B cell (primary cell): Measurements from ENCODE around the gene SPATA7. TPM values are rescaled to one million over a fixed set of nuclear protein-coding genes. Genes with fewer than 3 reads are reported as not detected.

ENCODE experiments used
- ATAC-seq: fragments of 200-7000 bp; cut with Tn5 transposase; one replicate; pipeline ENCODE4 v1.10.0; 2021; ENCODE audit warnings: low read depth, mild to moderate bottlenecking, moderate number of reproducible peaks, moderate library complexity
- CTCF ChIA-PET: fragments of 350-600 bp; sonication (Branson Sonifier 250); formaldehyde crosslinking; loops from one replicate; lab custom pipeline; 2021; ENCODE audit warnings: antibody characterized with exemption, inconsistent platforms; lab: Charles Lee
- POLR2A ChIA-PET: fragments of 350-600 bp; sonication (Branson Sonifier 250); formaldehyde crosslinking; loops from one replicate; lab custom pipeline; 2021; ENCODE audit warnings: antibody characterized with exemption; lab: Charles Lee
- DNase-seq: peaks from one replicate; pipeline ENCODE4 v3.0.0; 2013
- H2AFZ ChIP-seq: 2 replicates; pipeline ENCODE4 v1.6.1; 2012; ENCODE audit warnings: mild to moderate bottlenecking, low read depth, low read length; ENCODE audit not compliant: insufficient read depth, poor library complexity, severe bottlenecking
- H3K27ac ChIP-seq, 2 donors: 1 replicate in 1 of 2; 2 replicates in 1 of 2; pipeline ENCODE4 v1.5.1; 2012 to 2013; ENCODE audit warnings: low read length in 2 of 2, mild to moderate bottlenecking in 2 of 2, moderate library complexity in 1 of 2
- H3K27me3 ChIP-seq, 4 experiments: fragments of 200-600 bp in 1 of 4; sonication (generic) in 1 of 4; replicated peaks in 1 of 4; 1 replicate in 2 of 4; 2 replicates in 2 of 4; pipeline versions ENCODE4 v1.6.1 to v1.7.0; 2013 to 2016; ENCODE audit warnings: low read length in 3 of 4, mild to moderate bottlenecking in 2 of 4, mixed read lengths in 1 of 4, moderate library complexity in 1 of 4; ENCODE audit not compliant: insufficient read depth in 4 of 4, control insufficient read depth in 3 of 4; ENCODE audit errors: control extremely low read depth in 1 of 4
- H3K36me3 ChIP-seq, 2 experiments: replicated peaks in 1 of 2; 1 replicate in 1 of 2; 2 replicates in 1 of 2; pipeline versions ENCODE4 v1.6.1 to v1.7.1; 2013; ENCODE audit warnings: low read length in 1 of 2; ENCODE audit not compliant: insufficient read depth in 2 of 2, control insufficient read depth in 1 of 2; ENCODE audit errors: control extremely low read depth in 1 of 2, extremely low read depth in 1 of 2
- H3K4me1 ChIP-seq, 2 donors: fragments of 200-600 bp in 1 of 2; sonication (generic) in 1 of 2; 1 replicate in 1 of 2; 2 replicates in 1 of 2; pipeline versions ENCODE4 v1.5.1 to v1.6.1; 2013 to 2017; ENCODE audit warnings: low read length in 2 of 2; ENCODE audit not compliant: control insufficient read depth in 2 of 2, insufficient read depth in 2 of 2
- H3K4me2 ChIP-seq: replicated peaks from 2 replicates; pipeline ENCODE3; 2012; ENCODE audit warnings: mild to moderate bottlenecking, low read depth, low read length; ENCODE audit not compliant: poor library complexity, severe bottlenecking
- H3K4me3 ChIP-seq, 5 experiments: fragments of 200-600 bp in 1 of 5; sonication (generic) in 1 of 5; 1 replicate in 3 of 5; 2 replicates in 2 of 5; pipeline versions ENCODE4 v1.5.1 to v1.7.0; 2011 to 2016; ENCODE audit warnings: low read length in 4 of 5, mild to moderate bottlenecking in 4 of 5, low read depth in 2 of 5, control low read depth in 1 of 5, moderate library complexity in 1 of 5; ENCODE audit not compliant: insufficient read depth in 1 of 5; ENCODE audit errors: control extremely low read depth in 1 of 5, extremely low read depth in 1 of 5
- H3K79me2 ChIP-seq: fragments of 200-600 bp; sonication (generic); one replicate; pipeline ENCODE4 v1.6.0; 2016; ENCODE audit warnings: low read length; ENCODE audit not compliant: control insufficient read depth, insufficient read depth
- H3K9ac ChIP-seq: fragments of 200-600 bp; sonication (generic); 2 replicates; pipeline ENCODE4 v1.6.1; 2017; ENCODE audit warnings: mild to moderate bottlenecking, low read length, moderate library complexity
- H3K9me3 ChIP-seq, 3 donors: one replicate each; pipeline versions ENCODE4 v1.6.1 to v1.7.1; 2013; ENCODE audit warnings: low read length in 2 of 3; ENCODE audit not compliant: control insufficient read depth in 2 of 3, insufficient read depth in 1 of 3; ENCODE audit errors: control extremely low read depth in 1 of 3
- H4K20me1 ChIP-seq: 2 replicates; pipeline ENCODE4 v1.6.0; 2012; ENCODE audit warnings: mild to moderate bottlenecking, low read length; ENCODE audit not compliant: insufficient read depth, control insufficient read depth, poor library complexity, severe bottlenecking
- H3K27ac Mint-ChIP-seq: one replicate; pipeline ENCODE4 v1.8.0; 2021; ENCODE audit warnings: mixed read lengths
- H3K27me3 Mint-ChIP-seq: one replicate; pipeline ENCODE4 v1.8.0; 2021; ENCODE audit warnings: mixed read lengths
- H3K4me1 Mint-ChIP-seq: one replicate; pipeline ENCODE4 v1.8.0; 2021; ENCODE audit warnings: mixed read lengths
- H3K4me3 Mint-ChIP-seq: one replicate; pipeline ENCODE4 v1.8.0; 2021; ENCODE audit warnings: mixed read lengths
- H3K9me3 Mint-ChIP-seq: one replicate; pipeline ENCODE4 v1.8.0; 2022; ENCODE audit warnings: mixed read lengths; ENCODE audit not compliant: insufficient read depth
- CTCF ChIP-seq: fragments of 200-600 bp; IDR thresholded peaks from one replicate; pipeline ENCODE4 v1.8.0; 2022; ENCODE audit warnings: antibody characterized with exemption, mild to moderate bottlenecking
- EZH2 ChIP-seq: IDR thresholded peaks from 2 replicates; pipeline ENCODE4 v1.6.1; 2012; ENCODE audit warnings: borderline replicate concordance, low read depth, mild to moderate bottlenecking, moderate library complexity, low read length; ENCODE audit not compliant: insufficient read depth, poor library complexity, severe bottlenecking
- WGBS: methylation state at CpG from one replicate; pipeline ENCODE4 v1.1.5; 2013; ENCODE audit warnings: missing lambda C conversion rate; ENCODE audit not compliant: insufficient coverage; 5-methylcytosine and 5-hydroxymethylcytosine counted together
- intact Hi-C: fragments of 100-400 bp; cut with micrococcal nuclease; formaldehyde crosslinking; loops from one replicate; pipeline ENCODE4 v1.10.0; 2022
- polyA plus RNA-seq: library from polyadenylated mRNA; depleted of rRNA; stranded (reverse); fragments of >200 nt; gene quantifications from 2 replicates; pipeline ENCODE4 v1.2.3, GENCODE V29; 2012
- total RNA-seq, 2 donors: library from RNA; stranded (reverse); fragments of 120-200 nt in 1 of 2; gene quantifications; 1 replicate in 1 of 2; 2 replicates in 1 of 2; pipeline versions ENCODE4 v1.2.3 to v1.2.4, GENCODE V29; 2013 to 2022

SPATA7 gene
- total and polyA plus RNA-seq, 2 donors (not counting 1 experiment from before 2014, with no cell fraction given): 0.86 to 3.2 TPM

- H2AFZ ChIP-seq: no peak overlapping the region
- H3K27me3 Mint-ChIP-seq: peaks cover 23% of the 10 kb centered on the region
- no peaks in the 10 kb centered on the region for H3K9me3 Mint-ChIP-seq
- peaks cover 0 to 10% (median 0%) of the 10 kb centered on the region in 3 donors for H3K9me3 ChIP-seq
- no peak overlapping the region for H3K27ac Mint-ChIP-seq
- DNase-seq: no peak
- peaks cover 0 to 6% (median 1%) of the 10 kb centered on the region in 4 experiments for H3K27me3 ChIP-seq
- no peak for TF ChIP-seq CTCF
- ChIA-PET POLR2A (no interaction called here), CTCF (interaction anchor here (0.7 to 1.0 kb wide), 3 partner anchors 10 to 15 kb away, joined by 3 read pairs; no protein-coding TSS in a partner anchor)
- H3K4me3 ChIP-seq: no peak overlapping the region
- WGBS: no CpG with 5 or more reads among the region's 2 CpGs
- H3K27ac ChIP-seq: no peak overlapping the region
- intact Hi-C loops: no loop called here
- no peaks in the 10 kb centered on the region for H3K36me3 ChIP-seq
- H3K4me1 ChIP-seq: no peaks in the 10 kb centered on the region
- no peak for ATAC-seq
- H3K4me2 ChIP-seq: no peak overlapping the region
- H3K4me1 Mint-ChIP-seq: no peaks in the 10 kb centered on the region
- H4K20me1 ChIP-seq: no peaks in the 10 kb centered on the region
- H3K4me3 Mint-ChIP-seq: no peak overlapping the region
- H3K79me2 ChIP-seq: no peaks in the 10 kb centered on the region
- H3K9ac ChIP-seq: no peak overlapping the region
These were observed 95.6 kb downstream of the SPATA7 start for GRCh38 chr14:88481059-88481458.

DNA sequence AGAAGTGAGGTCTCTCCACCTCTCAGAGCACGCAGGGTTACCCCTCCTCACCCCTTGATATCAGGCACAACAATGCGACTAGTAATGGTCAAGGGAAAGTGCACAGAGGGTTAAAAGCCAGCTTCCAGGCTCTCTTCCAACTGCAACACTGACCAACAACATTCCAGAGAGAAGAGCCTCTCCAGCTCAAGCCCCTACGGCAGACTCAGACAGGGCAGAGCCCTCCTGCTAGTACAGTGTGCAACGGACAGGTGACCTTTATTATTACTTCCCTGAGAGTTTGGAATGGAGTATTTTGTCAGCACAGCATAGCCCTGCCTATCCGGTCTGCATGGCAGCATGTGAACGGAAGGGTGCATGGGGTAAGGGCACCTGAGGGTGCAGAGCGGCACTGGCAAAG is 96.3 kb downstream of the SPATA7 start:
- intact Hi-C loops: no loop called here
- no peaks in the 10 kb centered on the region for H4K20me1 ChIP-seq
- ATAC-seq (no peak), DNase-seq (no peak)
- Mint-ChIP-seq H3K27me3 (peaks cover 23% of the 10 kb centered on the region), H3K4me3 (no peak overlapping the region), H3K4me1 (no peaks in the 10 kb centered on the region), H3K9me3 (no peaks in the 10 kb centered on the region), H3K27ac (no peak overlapping the region)
- no peak overlapping the region for H3K9ac ChIP-seq
- no peak overlapping the region for H3K4me2 ChIP-seq
- peaks cover 0 to 6% (median 1%) of the 10 kb centered on the region in 4 experiments for H3K27me3 ChIP-seq
- H2AFZ ChIP-seq: no peak overlapping the region
- no peaks in the 10 kb centered on the region for H3K4me1 ChIP-seq
- WGBS: 89% methylated on average over 4 of the region's 7 CpGs
- H3K79me2 ChIP-seq: no peaks in the 10 kb centered on the region
- TF ChIP-seq EZH2 (no peak), CTCF (no peak)
- ChIA-PET CTCF (interaction anchor here (0.7 to 1.0 kb wide), 2 partner anchors 10 to 16 kb away, joined by 3 read pairs; no protein-coding TSS in a partner anchor), POLR2A (no interaction called here)
- H3K36me3 ChIP-seq: no peaks in the 10 kb centered on the region
- H3K4me3 ChIP-seq: no peak overlapping the region
- peaks cover 0 to 10% (median 0%) of the 10 kb centered on the region in 3 donors for H3K9me3 ChIP-seq
- no peak overlapping the region for H3K27ac ChIP-seq
